NCI-H226 (cell line): Measurements from ENCODE around the gene RAB14.
A peak's percentile ranks its signal among the peaks of the same experiment; 100 is the strongest.
"Not testable (repeated sequence)": the region's sequence is repeated elsewhere in the genome, so short reads cannot be mapped to it uniquely, and the experiment has no call there.

Source experiments
- DNase-seq: peaks from one replicate; pipeline ENCODE4 v3.0.0-alpha.2; 2015

RAB14 gene

GRCh38 chr9:121189006-121189405 is 12.7 kb downstream of the RAB14 start:
- no peak for DNase-seq

- peak; percentile 14 for DNase-seq
Observed at GRCh38 chr9:121187636-121188305, 13.9 kb downstream of the RAB14 start.

DNA sequence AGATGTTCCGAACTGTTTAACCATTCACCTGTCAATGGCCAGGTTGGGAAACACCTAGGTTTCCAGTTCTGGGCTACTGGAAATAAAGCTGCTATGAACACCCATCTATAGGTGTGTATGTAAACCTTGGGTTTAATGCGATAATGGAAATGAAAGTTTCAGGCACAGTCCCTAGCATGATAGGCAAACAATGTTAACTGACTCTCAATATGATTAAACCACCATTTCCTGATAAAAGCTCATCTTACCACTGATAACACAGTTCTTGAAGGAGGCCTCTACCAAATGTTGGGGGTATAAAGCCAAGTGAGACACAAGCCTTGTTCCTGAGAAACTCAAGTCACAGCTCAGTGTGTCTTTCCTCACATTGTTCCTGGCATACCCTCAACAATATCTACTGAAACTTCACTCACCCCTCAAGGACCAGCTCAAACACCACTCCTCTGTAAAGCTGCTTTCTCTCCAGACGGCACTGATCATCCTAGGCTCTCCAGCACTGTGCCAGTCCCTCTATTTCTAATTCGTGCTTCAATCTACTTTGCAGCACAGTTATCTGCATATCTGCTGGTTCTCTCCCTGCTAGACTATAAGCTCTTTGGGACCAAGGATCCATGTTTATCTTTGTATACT is 15.8 kb downstream of the RAB14 start:
- DNase-seq: no peak

- no peak for DNase-seq
Observed at GRCh38 chr9:121185178-121185745, 16.4 kb downstream of the RAB14 start.

DNA sequence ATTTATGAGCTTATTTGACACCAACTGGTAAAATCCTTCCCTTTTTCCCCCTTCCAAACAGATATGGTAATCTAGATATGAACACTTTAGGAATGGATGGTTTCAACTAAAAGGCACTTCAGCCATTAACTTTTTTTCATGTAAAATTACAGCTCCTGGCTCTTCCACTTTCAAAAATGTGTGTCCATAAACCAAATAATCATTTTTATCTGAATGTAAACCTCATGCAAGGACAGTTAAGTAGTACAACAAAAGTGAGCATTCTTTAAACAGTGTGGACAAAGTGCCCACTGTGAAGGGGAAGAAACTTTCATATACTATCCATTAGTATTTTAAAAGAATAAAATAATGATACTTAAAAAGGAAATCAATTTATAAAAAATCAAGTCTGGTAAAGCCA is 17.2 kb downstream of the RAB14 start:
- DNase-seq: no peak

- no peak for DNase-seq
Observed at GRCh38 chr9:121183666-121184423, 17.8 kb downstream of the RAB14 start.

DNA sequence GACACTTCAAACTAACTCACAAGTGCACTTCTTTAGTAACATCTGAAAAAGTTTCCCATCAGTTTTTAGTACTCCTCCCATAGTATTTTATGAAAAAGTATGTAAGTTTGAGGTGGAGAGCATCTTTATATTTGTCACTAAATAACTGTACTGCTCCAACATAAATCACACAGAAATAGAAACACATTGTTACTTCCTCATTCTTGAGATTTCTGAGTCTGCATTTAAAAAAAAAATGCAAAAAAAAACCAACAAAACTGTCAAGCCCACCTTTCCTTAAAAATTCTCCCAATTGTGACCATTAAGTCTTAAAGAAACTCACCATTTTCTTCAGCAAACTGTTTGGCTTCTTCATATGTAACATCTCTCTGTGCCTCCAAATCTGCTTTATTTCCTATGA is 18.7 kb downstream of the RAB14 start:
- DNase-seq: no peak

- no peak for DNase-seq
Observed at GRCh38 chr9:121182101-121182836, 19.4 kb downstream of the RAB14 start.

GRCh38 chr9:121179930-121180681 is 21.6 kb downstream of the RAB14 start:
- no peak for DNase-seq

GRCh38 chr9:121179373-121179721 is 22.3 kb downstream of the RAB14 start:
- not testable (repeated sequence) for DNase-seq

- no peak for DNase-seq
Observed at GRCh38 chr9:121178676-121179372, 22.8 kb downstream of the RAB14 start.

DNA sequence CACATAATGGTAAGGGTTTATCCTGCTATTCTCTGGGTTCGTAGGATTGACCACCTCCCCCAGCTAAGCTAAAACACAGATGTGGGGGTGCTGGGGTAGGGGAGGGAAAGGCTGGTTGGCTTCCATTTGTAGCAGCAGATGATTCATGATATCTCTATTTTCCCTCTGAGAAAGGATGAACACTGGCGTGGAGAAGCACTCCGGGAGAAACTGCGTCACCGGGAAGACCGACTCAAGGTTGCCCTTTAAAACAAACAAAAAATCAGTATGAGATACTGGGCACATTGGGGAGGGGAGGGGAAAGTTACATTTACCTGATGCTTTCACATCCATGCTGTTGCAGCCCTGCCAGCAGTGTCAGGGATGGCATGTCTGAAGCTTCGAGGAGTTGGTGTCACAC is 28.2 kb downstream of the RAB14 start:
- no peak for DNase-seq

DNA sequence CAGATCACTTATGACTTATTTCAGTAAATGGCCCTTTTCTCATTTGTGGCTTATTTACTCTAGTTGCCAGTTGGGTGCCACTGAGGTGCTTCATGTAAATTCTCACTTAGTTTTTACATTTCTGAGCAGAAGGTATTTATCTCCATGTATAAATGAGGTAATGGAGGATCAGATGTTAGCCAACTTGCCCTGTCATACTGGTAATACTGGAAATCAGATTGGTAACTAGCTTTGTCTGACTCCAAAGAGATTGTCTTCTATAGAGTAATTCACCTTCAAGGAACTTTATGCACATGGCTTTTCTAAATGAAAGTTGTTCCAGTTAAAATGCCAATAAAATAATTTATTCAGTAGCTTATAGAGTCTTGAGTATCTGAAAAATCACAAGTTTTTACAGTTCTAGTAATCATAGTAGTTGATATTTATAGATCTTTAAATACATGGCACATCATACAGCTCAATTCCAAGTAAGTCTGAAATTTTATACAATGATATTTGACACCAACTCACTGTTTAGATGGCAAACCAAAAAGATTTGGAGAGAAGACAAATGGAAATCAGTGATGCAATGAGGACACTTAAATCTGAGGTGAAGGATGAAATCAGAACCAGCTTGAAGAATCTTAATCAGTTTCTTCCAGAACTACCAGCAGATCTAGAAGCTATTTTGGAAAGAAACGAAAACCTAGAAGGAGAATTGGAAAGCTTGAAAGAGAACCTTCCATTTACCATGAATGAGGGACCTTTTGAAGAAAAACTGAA is 28.8 kb downstream of the RAB14 start:
- no peak for DNase-seq

- DNase-seq: no peak
Observed at GRCh38 chr9:121171236-121171635, 30.4 kb downstream of the RAB14 start.

- DNase-seq: no peak
Observed at GRCh38 chr9:121169094-121169601, 32.5 kb downstream of the RAB14 start.

DNA sequence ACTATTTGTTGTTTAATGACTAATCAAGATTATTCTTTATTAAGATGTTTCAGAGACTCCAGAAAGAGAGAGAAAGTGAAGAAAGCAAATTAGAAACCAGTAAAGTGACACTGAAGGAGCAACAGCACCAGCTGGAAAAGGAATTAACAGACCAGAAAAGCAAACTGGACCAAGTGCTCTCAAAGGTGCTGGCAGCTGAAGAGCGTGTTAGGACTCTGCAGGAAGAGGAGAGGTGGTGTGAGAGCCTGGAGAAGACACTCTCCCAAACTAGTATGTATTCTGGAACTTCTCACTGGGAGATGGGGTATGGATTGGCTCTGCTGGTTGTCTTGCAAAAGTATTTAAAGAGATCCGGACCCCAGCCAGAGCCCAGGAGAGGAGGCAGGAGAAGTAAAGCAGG is 33.6 kb downstream of the RAB14 start:
- DNase-seq: no peak

GRCh38 chr9:121160025-121160424 is 41.6 kb downstream of the RAB14 start:
- no peak for DNase-seq

DNA sequence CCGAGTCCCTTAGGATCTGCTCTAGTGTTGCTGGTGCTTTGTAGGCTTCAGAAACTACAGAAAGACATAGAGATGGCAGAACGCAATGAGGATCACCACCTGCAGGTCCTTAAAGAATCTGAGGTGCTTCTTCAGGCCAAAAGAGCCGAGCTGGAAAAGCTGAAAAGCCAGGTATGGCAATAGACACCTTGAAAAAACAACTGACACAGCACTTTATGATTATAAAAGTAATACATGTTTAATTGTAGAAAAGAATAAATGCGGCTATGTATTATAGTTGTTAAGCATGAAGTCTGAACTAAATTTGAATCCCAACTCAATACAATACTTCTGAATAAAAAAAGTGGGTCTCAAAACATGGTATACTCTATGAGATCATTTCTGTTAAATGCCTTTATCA is 43.7 kb downstream of the RAB14 start:
- DNase-seq: no peak

DNA sequence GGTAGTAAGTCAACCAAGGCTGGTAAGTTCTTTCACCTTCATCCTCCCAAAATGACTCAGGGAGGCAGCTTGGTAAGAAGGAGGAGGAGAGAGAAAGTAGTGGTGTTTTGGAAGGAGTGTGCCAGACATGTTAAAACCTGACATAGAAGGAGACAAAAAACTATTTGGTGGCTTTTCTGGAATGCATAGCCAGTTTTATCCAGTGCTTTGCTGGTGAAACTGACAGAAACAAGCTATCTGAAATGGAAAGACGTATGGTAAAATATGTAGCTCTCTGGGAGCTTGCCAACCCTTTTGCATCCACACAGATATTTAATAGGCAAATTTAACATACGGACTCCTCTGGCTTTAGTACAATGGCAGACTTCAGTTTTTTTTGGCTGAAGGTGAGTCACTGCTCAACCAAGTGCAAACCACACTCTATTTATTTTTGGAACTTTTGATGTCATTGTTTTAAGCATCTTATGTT is 45.4 kb downstream of the RAB14 start:
- peak; percentile 59 for DNase-seq

- peak; percentile 80 for DNase-seq
Observed at GRCh38 chr9:121154782-121155181, 46.9 kb downstream of the RAB14 start.

DNA sequence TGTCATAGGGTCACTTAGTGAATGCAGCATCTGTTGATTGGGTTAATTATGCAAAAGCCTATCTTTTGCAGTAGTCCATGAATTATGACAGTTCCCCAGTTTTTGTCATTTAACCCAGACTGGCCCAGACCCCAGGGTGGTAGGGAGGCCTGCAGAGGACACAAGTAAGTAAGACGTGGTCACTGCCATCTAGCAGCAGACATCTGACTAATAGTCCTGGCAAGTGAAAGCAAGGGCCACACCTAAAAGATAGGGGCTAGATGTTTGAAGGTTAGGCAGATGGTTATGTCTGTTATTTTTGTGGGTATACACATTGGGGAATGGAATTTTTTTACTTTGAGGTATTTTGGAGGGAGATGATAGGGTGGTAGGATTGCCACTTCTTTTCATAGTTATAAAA is 48.0 kb downstream of the RAB14 start:
- peak; percentile 27 for DNase-seq
